WTC11 (cell line): Measurements from ENCODE around the gene SERTAD2. TPM values are rescaled to one million over a fixed set of nuclear protein-coding genes. Genes with fewer than 3 reads are reported as not detected.
A peak's percentile ranks its signal among the peaks of the same experiment; 100 is the strongest.

Experiments used
- ATAC-seq: fragments of 200-7000 bp; cut with Tn5 transposase; 2 replicates; pipeline ENCODE4 v1.10.0; 2021; ENCODE audit warnings: mild to moderate bottlenecking, moderate library complexity
- CTCF ChIA-PET: fragments of 300-600 bp; sonication (Branson Sonifier 250); formaldehyde crosslinking; loops from one replicate; lab custom pipeline; 2021; ENCODE audit warnings: antibody characterized with exemption; lab: Charles Lee
- POLR2A ChIA-PET: fragments of 350-600 bp; sonication (Branson Sonifier 250); formaldehyde crosslinking; loops from one replicate; lab custom pipeline; 2021; ENCODE audit warnings: antibody characterized with exemption; lab: Charles Lee
- DNase-seq: peaks from one replicate; pipeline ENCODE4 v3.0.0; 2021; ENCODE audit warnings: low spot score
- H3K27ac Mint-ChIP-seq: 2 replicates; pipeline ENCODE4 v1.8.0; 2021; ENCODE audit warnings: mixed read lengths
- H3K27me3 Mint-ChIP-seq: 2 replicates; pipeline ENCODE4 v1.8.0; 2021; ENCODE audit warnings: low read depth, mild to moderate bottlenecking, moderate library complexity, mixed read lengths
- H3K36me3 Mint-ChIP-seq: 2 replicates; pipeline ENCODE4 v1.8.0; 2021; ENCODE audit warnings: mixed read lengths
- H3K4me1 Mint-ChIP-seq: 2 replicates; pipeline ENCODE4 v1.8.0; 2022; ENCODE audit warnings: mixed read lengths
- H3K4me3 Mint-ChIP-seq: 2 replicates; pipeline ENCODE4 v1.8.0; 2021; ENCODE audit warnings: mild to moderate bottlenecking, moderate library complexity, mixed read lengths
- H3K9me3 Mint-ChIP-seq: 2 replicates; pipeline ENCODE4 v1.8.0; 2021; ENCODE audit warnings: mixed read lengths
- ATF3 ChIP-seq: sonication (generic); formaldehyde crosslinking; conservative IDR thresholded peaks from 2 replicates; pipeline ENCODE4 v1.8.1; 2022; ENCODE audit warnings: mild to moderate bottlenecking, missing genetic modification reagents
- CREM ChIP-seq: sonication (generic); formaldehyde crosslinking; IDR thresholded peaks from 2 replicates; pipeline ENCODE4 v1.8.1; 2022; ENCODE audit warnings: mild to moderate bottlenecking, missing genetic modification reagents, moderate library complexity
- CTCF ChIP-seq: fragments of 200-600 bp; IDR thresholded peaks from 2 replicates; pipeline ENCODE4 v1.8.0; 2022; ENCODE audit warnings: antibody characterized with exemption
- E2F5 ChIP-seq: sonication (generic); formaldehyde crosslinking; IDR thresholded peaks from 2 replicates; pipeline ENCODE4 v1.8.1; 2022; ENCODE audit warnings: mild to moderate bottlenecking, moderate library complexity, missing genetic modification reagents
- HMGXB4 ChIP-seq: sonication (generic); formaldehyde crosslinking; IDR thresholded peaks from 2 replicates; pipeline ENCODE4 v1.8.1; 2023; ENCODE audit warnings: mild to moderate bottlenecking, moderate library complexity, missing genetic modification reagents
- IRF2 ChIP-seq: sonication (generic); formaldehyde crosslinking; IDR thresholded peaks from 2 replicates; pipeline ENCODE4 v1.8.0; 2022; ENCODE audit warnings: low read depth, missing genetic modification reagents, borderline replicate concordance
- KAT7 ChIP-seq: sonication (generic); formaldehyde crosslinking; IDR thresholded peaks from 2 replicates; pipeline ENCODE4 v1.8.1; 2023; ENCODE audit warnings: missing genetic modification reagents, mild to moderate bottlenecking, borderline replicate concordance
- NR1H2 ChIP-seq: sonication (generic); formaldehyde crosslinking; IDR thresholded peaks from 2 replicates; pipeline ENCODE4 v1.9.0; 2021; ENCODE audit warnings: mild to moderate bottlenecking, moderate library complexity, missing genetic modification reagents
- PRDM15 ChIP-seq: sonication (generic); formaldehyde crosslinking; IDR thresholded peaks from 2 replicates; pipeline ENCODE4 v1.8.0; 2022; ENCODE audit warnings: missing genetic modification reagents
- PRRX2 ChIP-seq: fragments of 250-450 bp; sonication (Bioruptor Pico); IDR thresholded peaks from 2 replicates; pipeline ENCODE4 v1.8.0; 2021; ENCODE audit warnings: mild to moderate bottlenecking
- SP1 ChIP-seq: sonication (generic); formaldehyde crosslinking; conservative IDR thresholded peaks from 2 replicates; pipeline ENCODE4 v1.8.1; 2022; ENCODE audit warnings: missing genetic modification reagents
- TP53 ChIP-seq: sonication (generic); formaldehyde crosslinking; IDR thresholded peaks from 2 replicates; pipeline ENCODE4 v1.8.1; 2023; ENCODE audit warnings: mild to moderate bottlenecking, missing genetic modification reagents
- USF2 ChIP-seq: sonication (generic); formaldehyde crosslinking; IDR thresholded peaks from 2 replicates; pipeline ENCODE4 v1.8.1; 2023; ENCODE audit warnings: mild to moderate bottlenecking, missing genetic modification reagents, moderate library complexity
- ZBTB21 ChIP-seq: sonication (generic); formaldehyde crosslinking; IDR thresholded peaks from 2 replicates; pipeline ENCODE4 v1.8.1; 2023; ENCODE audit warnings: mild to moderate bottlenecking, missing genetic modification reagents, borderline replicate concordance
- ZNF138 ChIP-seq: sonication (generic); formaldehyde crosslinking; conservative IDR thresholded peaks from 2 replicates; pipeline ENCODE4 v1.8.1; 2022; ENCODE audit warnings: mild to moderate bottlenecking, moderate library complexity, missing genetic modification reagents
- ZNF263 ChIP-seq: sonication (generic); formaldehyde crosslinking; IDR thresholded peaks from 2 replicates; pipeline ENCODE4 v1.8.1; 2022; ENCODE audit warnings: low read depth, mild to moderate bottlenecking, moderate library complexity, missing genetic modification reagents
- ZNF281 ChIP-seq: sonication (generic); formaldehyde crosslinking; IDR thresholded peaks from 2 replicates; pipeline ENCODE4 v1.8.0; 2023; ENCODE audit warnings: mild to moderate bottlenecking, missing genetic modification reagents
- ZNF396 ChIP-seq: fragments of 250-450 bp; sonication (Bioruptor Pico); IDR thresholded peaks from 2 replicates; pipeline ENCODE4 v1.8.0; 2021; ENCODE audit warnings: mild to moderate bottlenecking, moderate library complexity, borderline replicate concordance
- ZNF423 ChIP-seq: fragments of 250-450 bp; sonication (Bioruptor Pico); IDR thresholded peaks from 2 replicates; pipeline ENCODE4 v2.1.2; 2022; ENCODE audit warnings: mild to moderate bottlenecking, moderate library complexity
- total RNA-seq: library from RNA; stranded (reverse); gene quantifications from 3 replicates; pipeline ENCODE4 v1.2.3, GENCODE V29; 2021

The SERTAD2 gene
- total RNA-seq, 1 experiment from 2014 or later = 7.9 TPM

GRCh38 chr2:64652231-64653108 lies 1.2 kb downstream of the SERTAD2 start (continued):
- TF ChIP-seq ZNF281 (CRISPR knock-in tag) = no peak
- no peak for TF ChIP-seq ZNF263 (CRISPR knock-in tag)
- no peak for TF ChIP-seq SP1 (CRISPR knock-in tag)
- TF ChIP-seq E2F5 (CRISPR knock-in tag) = no peak
- no peak for TF ChIP-seq CREM (CRISPR knock-in tag)
- no peak for TF ChIP-seq NR1H2
- TF ChIP-seq ZBTB21 (CRISPR knock-in tag) = no peak
- TF ChIP-seq ZNF396 (CRISPR knock-in tag) = no peak
- TF ChIP-seq ATF3 = no peak
- no peak for TF ChIP-seq PRDM15
- no peak for TF ChIP-seq KAT7 (CRISPR knock-in tag)
- TF ChIP-seq TP53 (CRISPR knock-in tag) = no peak

- Mint-ChIP-seq H3K4me1 (peaks cover 54% of the 10 kb centered on the region), H3K4me3 (peak overlapping the region; percentile 78)
Measured at GRCh38 chr2:64651590-64651989, 2.1 kb downstream of the SERTAD2 start.

More at GRCh38 chr2:64651590-64651989, 2.1 kb downstream of the SERTAD2 start:
- ATAC-seq = no peak
- ChIA-PET CTCF (interaction anchor here (1.4 to 3.4 kb wide), 2 partner anchors 22 to 99 kb away, joined by 3 to 22 read pairs; no protein-coding TSS in a partner anchor), POLR2A (interaction anchor here (0.9 kb wide), 1 partner anchor 33 kb away, joined by 3 read pairs; no protein-coding TSS in a partner anchor)
- no peak overlapping the region for H3K27ac Mint-ChIP-seq
- H3K9me3 Mint-ChIP-seq = no peaks in the 10 kb centered on the region
- TF ChIP-seq USF2 = no peak
- TF ChIP-seq HMGXB4 (CRISPR knock-in tag) = no peak
- no peak for TF ChIP-seq CTCF
- no peak for TF ChIP-seq ZNF138
- no peak for TF ChIP-seq PRRX2 (CRISPR knock-in tag)
- TF ChIP-seq IRF2 (CRISPR knock-in tag) = no peak
- no peak for TF ChIP-seq ZNF423 (CRISPR knock-in tag)
- TF ChIP-seq, all 79 proteins: peak for 0
- peaks cover 35% of the 10 kb centered on the region for H3K27me3 Mint-ChIP-seq
- no peaks in the 10 kb centered on the region for H3K36me3 Mint-ChIP-seq
- no peak for DNase-seq
